ENCODE results near the gene PLEKHO2. TPM values are rescaled to one million over a fixed set of nuclear protein-coding genes. Genes with fewer than 3 reads are reported as not detected.

The PLEKHO2 gene
- total and polyA plus RNA-seq, 2 of the 13 experiments (the other 11 are each of a cell fraction or from before 2014, with no cell fraction given) = 3.8 to 4.8 TPM

- TF ChIP-seq, protein P1, sequence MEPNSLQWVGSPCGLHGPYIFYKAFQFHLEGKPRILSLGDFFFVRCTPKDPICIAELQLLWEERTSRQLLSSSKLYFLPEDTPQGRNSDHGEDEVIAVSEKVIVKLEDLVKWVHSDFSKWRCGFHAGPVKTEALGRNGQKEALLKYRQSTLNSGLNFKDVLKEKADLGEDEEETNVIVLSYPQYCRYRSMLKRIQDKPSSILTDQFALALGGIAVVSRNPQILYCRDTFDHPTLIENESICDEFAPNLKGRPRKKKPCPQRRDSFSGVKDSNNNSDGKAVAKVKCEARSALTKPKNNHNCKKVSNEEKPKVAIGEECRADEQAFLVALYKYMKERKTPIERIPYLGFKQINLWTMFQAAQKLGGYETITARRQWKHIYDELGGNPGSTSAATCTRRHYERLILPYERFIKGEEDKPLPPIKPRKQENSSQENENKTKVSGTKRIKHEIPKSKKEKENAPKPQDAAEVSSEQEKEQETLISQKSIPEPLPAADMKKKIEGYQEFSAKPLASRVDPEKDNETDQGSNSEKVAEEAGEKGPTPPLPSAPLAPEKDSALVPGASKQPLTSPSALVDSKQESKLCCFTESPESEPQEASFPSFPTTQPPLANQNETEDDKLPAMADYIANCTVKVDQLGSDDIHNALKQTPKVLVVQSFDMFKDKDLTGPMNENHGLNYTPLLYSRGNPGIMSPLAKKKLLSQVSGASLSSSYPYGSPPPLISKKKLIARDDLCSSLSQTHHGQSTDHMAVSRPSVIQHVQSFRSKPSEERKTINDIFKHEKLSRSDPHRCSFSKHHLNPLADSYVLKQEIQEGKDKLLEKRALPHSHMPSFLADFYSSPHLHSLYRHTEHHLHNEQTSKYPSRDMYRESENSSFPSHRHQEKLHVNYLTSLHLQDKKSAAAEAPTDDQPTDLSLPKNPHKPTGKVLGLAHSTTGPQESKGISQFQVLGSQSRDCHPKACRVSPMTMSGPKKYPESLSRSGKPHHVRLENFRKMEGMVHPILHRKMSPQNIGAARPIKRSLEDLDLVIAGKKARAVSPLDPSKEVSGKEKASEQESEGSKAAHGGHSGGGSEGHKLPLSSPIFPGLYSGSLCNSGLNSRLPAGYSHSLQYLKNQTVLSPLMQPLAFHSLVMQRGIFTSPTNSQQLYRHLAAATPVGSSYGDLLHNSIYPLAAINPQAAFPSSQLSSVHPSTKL (CRISPR knock-in tag; IDR thresholded peaks at IDR 0.05) = peak; percentile 28; the same call in 1 of the 2 replicates
- TF ChIP-seq IRX3 (CRISPR knock-in tag; IDR thresholded peaks at IDR 0.05; ENCODE audit: borderline replicate concordance, low read depth) = no peak
- TF ChIP-seq SKIL (CRISPR knock-in tag; IDR thresholded peaks at IDR 0.05; ENCODE audit: borderline replicate concordance) = peak; percentile 40; the same call in 1 of the 2 replicates
- TF ChIP-seq SAP130 (CRISPR knock-in tag; IDR thresholded peaks at IDR 0.05; ENCODE audit: low read depth) = peak; percentile 58
- TF ChIP-seq HIC2 (CRISPR knock-in tag; IDR thresholded peaks at IDR 0.05; ENCODE audit: low read depth) = peak; percentile 63; the same call in 1 of the 2 replicates
- TF ChIP-seq RARA (CRISPR knock-in tag; IDR thresholded peaks at IDR 0.05) = peak; percentile 55
- peak; percentile 23; the same call in 1 of the 2 replicates for TF ChIP-seq HIVEP1 (CRISPR knock-in tag; IDR thresholded peaks at IDR 0.05)
- TF ChIP-seq ZNF331 (CRISPR knock-in tag; IDR thresholded peaks at IDR 0.05) = peak; percentile 21; the same call in 1 of the 2 replicates
- TF ChIP-seq GATAD2A (CRISPR knock-in tag; IDR thresholded peaks at IDR 0.05) = 0 out of 2 replicates have a peak, but pooled peaks have one; percentile 33
- TF ChIP-seq, protein P2, sequence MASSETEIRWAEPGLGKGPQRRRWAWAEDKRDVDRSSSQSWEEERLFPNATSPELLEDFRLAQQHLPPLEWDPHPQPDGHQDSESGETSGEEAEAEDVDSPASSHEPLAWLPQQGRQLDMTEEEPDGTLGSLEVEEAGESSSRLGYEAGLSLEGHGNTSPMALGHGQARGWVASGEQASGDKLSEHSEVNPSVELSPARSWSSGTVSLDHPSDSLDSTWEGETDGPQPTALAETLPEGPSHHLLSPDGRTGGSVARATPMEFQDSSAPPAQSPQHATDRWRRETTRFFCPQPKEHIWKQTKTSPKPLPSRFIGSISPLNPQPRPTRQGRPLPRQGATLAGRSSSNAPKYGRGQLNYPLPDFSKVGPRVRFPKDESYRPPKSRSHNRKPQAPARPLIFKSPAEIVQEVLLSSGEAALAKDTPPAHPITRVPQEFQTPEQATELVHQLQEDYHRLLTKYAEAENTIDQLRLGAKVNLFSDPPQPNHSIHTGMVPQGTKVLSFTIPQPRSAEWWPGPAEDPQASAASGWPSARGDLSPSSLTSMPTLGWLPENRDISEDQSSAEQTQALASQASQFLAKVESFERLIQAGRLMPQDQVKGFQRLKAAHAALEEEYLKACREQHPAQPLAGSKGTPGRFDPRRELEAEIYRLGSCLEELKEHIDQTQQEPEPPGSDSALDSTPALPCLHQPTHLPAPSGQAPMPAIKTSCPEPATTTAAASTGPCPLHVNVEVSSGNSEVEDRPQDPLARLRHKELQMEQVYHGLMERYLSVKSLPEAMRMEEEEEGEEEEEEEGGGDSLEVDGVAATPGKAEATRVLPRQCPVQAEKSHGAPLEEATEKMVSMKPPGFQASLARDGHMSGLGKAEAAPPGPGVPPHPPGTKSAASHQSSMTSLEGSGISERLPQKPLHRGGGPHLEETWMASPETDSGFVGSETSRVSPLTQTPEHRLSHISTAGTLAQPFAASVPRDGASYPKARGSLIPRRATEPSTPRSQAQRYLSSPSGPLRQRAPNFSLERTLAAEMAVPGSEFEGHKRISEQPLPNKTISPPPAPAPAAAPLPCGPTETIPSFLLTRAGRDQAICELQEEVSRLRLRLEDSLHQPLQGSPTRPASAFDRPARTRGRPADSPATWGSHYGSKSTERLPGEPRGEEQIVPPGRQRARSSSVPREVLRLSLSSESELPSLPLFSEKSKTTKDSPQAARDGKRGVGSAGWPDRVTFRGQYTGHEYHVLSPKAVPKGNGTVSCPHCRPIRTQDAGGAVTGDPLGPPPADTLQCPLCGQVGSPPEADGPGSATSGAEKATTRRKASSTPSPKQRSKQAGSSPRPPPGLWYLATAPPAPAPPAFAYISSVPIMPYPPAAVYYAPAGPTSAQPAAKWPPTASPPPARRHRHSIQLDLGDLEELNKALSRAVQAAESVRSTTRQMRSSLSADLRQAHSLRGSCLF (CRISPR knock-in tag; IDR thresholded peaks at IDR 0.05; ENCODE audit: borderline replicate concordance) = no peak
- TF ChIP-seq SIX4 (CRISPR knock-in tag; IDR thresholded peaks at IDR 0.05) = 0 out of 2 replicates have a peak, but pooled peaks have one; percentile 13
- TF ChIP-seq, protein P3, sequence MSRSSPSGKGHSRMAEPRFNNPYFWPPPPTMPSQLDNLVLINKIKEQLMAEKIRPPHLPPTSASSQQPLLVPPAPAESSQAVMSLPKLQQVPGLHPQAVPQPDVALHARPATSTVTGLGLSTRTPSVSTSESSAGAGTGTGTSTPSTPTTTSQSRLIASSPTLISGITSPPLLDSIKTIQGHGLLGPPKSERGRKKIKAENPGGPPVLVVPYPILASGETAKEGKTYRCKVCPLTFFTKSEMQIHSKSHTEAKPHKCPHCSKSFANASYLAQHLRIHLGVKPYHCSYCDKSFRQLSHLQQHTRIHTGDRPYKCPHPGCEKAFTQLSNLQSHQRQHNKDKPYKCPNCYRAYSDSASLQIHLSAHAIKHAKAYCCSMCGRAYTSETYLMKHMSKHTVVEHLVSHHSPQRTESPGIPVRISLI (CRISPR knock-in tag; IDR thresholded peaks at IDR 0.05; ENCODE audit: borderline replicate concordance) = peak; percentile 48; the same call in 1 of the 2 replicates
- 0 out of 2 replicates have a peak, but pooled peaks have one; percentile 39 for TF ChIP-seq HOXA3 (CRISPR knock-in tag; IDR thresholded peaks at IDR 0.05)
- peak; percentile 50; the same call in 1 of the 2 replicates for TF ChIP-seq RAD51 (IDR thresholded peaks at IDR 0.05; ENCODE audit: borderline replicate concordance)
Observed at GRCh38 chr15:64856429-64857145, 14.9 kb downstream of the PLEKHO2 start (continued).
